ENCODE results near the gene TBC1D4.

DNA sequence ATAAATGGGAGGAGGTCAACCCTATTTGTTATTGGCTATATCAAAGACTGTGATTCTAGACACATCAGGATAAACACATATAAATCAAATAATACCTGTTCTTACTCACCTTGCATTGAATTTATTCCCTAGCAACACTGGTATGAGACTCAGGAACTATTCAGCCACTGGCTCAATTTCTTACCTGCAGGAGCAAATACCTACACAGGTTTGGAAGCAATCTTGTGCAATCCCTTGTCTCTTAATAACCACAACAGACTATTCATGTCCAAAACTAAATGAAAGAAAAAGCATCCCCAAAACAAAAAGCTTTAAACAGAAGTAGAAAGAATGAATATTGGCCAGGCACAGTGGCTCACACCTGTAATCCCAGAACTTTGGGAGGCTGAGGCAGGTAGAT is 55.5 kb downstream of the TBC1D4 start:
- TF ChIP-seq EZH2phosphoT487 (IDR thresholded peaks at IDR 0.05; ENCODE audit: low read length), result no peak
- TF ChIP-seq, protein P1, sequence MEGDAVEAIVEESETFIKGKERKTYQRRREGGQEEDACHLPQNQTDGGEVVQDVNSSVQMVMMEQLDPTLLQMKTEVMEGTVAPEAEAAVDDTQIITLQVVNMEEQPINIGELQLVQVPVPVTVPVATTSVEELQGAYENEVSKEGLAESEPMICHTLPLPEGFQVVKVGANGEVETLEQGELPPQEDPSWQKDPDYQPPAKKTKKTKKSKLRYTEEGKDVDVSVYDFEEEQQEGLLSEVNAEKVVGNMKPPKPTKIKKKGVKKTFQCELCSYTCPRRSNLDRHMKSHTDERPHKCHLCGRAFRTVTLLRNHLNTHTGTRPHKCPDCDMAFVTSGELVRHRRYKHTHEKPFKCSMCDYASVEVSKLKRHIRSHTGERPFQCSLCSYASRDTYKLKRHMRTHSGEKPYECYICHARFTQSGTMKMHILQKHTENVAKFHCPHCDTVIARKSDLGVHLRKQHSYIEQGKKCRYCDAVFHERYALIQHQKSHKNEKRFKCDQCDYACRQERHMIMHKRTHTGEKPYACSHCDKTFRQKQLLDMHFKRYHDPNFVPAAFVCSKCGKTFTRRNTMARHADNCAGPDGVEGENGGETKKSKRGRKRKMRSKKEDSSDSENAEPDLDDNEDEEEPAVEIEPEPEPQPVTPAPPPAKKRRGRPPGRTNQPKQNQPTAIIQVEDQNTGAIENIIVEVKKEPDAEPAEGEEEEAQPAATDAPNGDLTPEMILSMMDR (IDR thresholded peaks at IDR 0.05; ENCODE audit: low read length), result no peak
